SK-N-SH treated with all-trans-retinoic acid at 6 μM for 48 hours (cell line): Measurements from ENCODE around the gene CREBBP.

Source experiments
- ATAC-seq: fragments of 200-7000 bp; cut with Tn5 transposase; 3 replicates; pipeline ENCODE4 v1.9.1; 2020; ENCODE audit warnings: mild to moderate bottlenecking, moderate library complexity
- ARNTL ChIP-seq: fragments of 450-650 bp; formaldehyde crosslinking; IDR thresholded peaks from 2 replicates; pipeline ENCODE4 v1.5.0; 2020; ENCODE audit warnings: low read depth, mild to moderate bottlenecking, moderate library complexity, borderline replicate concordance
- BACH2 ChIP-seq: fragments of 250-450 bp; sonication (Bioruptor Pico); IDR thresholded peaks from 2 replicates; pipeline ENCODE4 v1.9.0; 2021; ENCODE audit warnings: mild to moderate bottlenecking, borderline replicate concordance
- CREB5 ChIP-seq: fragments of 250-450 bp; sonication (Bioruptor Pico); IDR thresholded peaks from 2 replicates; pipeline ENCODE4 v1.5.1; 2020; ENCODE audit warnings: low read depth, mild to moderate bottlenecking, moderate library complexity
- CSDC2 ChIP-seq: fragments of 250-450 bp; sonication (Bioruptor Pico); IDR thresholded peaks from 2 replicates; pipeline ENCODE4 v1.5.0; 2020; ENCODE audit warnings: mild to moderate bottlenecking, moderate library complexity
- CSRNP3 ChIP-seq: fragments of 250-450 bp; sonication (Bioruptor Pico); IDR thresholded peaks from 2 replicates; pipeline ENCODE4 v1.5.1; 2021; ENCODE audit warnings: mild to moderate bottlenecking, moderate library complexity
- ESRRG ChIP-seq: fragments of 250-450 bp; sonication (Bioruptor Pico); IDR thresholded peaks from 2 replicates; pipeline ENCODE4 v1.6.1; 2021; ENCODE audit warnings: mild to moderate bottlenecking
- GLIS3 ChIP-seq: fragments of 250-450 bp; sonication (Bioruptor Pico); IDR thresholded peaks from 2 replicates; pipeline ENCODE4 v1.5.0; 2020; ENCODE audit warnings: mild to moderate bottlenecking, moderate library complexity
- ISL1 ChIP-seq: fragments of 250-450 bp; sonication (Bioruptor Pico); IDR thresholded peaks from 2 replicates; pipeline ENCODE4 v2.1.2; 2022; ENCODE audit warnings: mild to moderate bottlenecking, moderate library complexity
- OSR1 ChIP-seq: fragments of 250-450 bp; sonication (Bioruptor Pico); IDR thresholded peaks from 2 replicates; pipeline ENCODE4 v1.8.0; 2022; ENCODE audit warnings: moderate library complexity, mild to moderate bottlenecking, inconsistent platforms
- PATZ1 ChIP-seq: fragments of 250-450 bp; sonication (Bioruptor Pico); IDR thresholded peaks from 2 replicates; pipeline ENCODE4 v1.8.0; 2020; ENCODE audit warnings: mild to moderate bottlenecking, moderate library complexity, borderline replicate concordance
- POU6F1 ChIP-seq: fragments of 250-450 bp; sonication (Bioruptor Pico); IDR thresholded peaks from 2 replicates; pipeline ENCODE4 v1.8.0; 2021; ENCODE audit warnings: low read depth, mild to moderate bottlenecking, moderate library complexity, borderline replicate concordance
- PPARA ChIP-seq: fragments of 250-450 bp; sonication (Bioruptor Pico); IDR thresholded peaks from 2 replicates; pipeline ENCODE4 v1.5.0; 2020; ENCODE audit warnings: mild to moderate bottlenecking, borderline replicate concordance
- SNAI2 ChIP-seq: fragments of 250-450 bp; sonication (Bioruptor Pico); IDR thresholded peaks from 2 replicates; pipeline ENCODE4 v1.5.0; 2020; ENCODE audit warnings: mild to moderate bottlenecking, moderate library complexity
- TCF4 ChIP-seq: fragments of 250-450 bp; sonication (Bioruptor Pico); IDR thresholded peaks from 2 replicates; pipeline ENCODE4 v1.8.0; 2021; ENCODE audit warnings: mild to moderate bottlenecking, moderate library complexity, borderline replicate concordance
- TSHZ2 ChIP-seq: fragments of 250-450 bp; sonication (Bioruptor Pico); IDR thresholded peaks from 2 replicates; pipeline ENCODE4 v1.5.0; 2020; ENCODE audit warnings: mild to moderate bottlenecking, moderate library complexity
- ZC3H10 ChIP-seq: fragments of 250-450 bp; sonication (Bioruptor Pico); IDR thresholded peaks from 2 replicates; pipeline ENCODE4 v1.5.1; 2021; ENCODE audit warnings: mild to moderate bottlenecking, moderate library complexity
- ZFP3 ChIP-seq: fragments of 250-450 bp; sonication (Bioruptor Pico); IDR thresholded peaks from 2 replicates; pipeline ENCODE4 v1.5.0; 2020; ENCODE audit warnings: mild to moderate bottlenecking, moderate library complexity
- ZFP30 ChIP-seq: fragments of 450-650 bp; formaldehyde crosslinking; IDR thresholded peaks from 2 replicates; pipeline ENCODE4 v1.5.0; 2022; ENCODE audit warnings: mild to moderate bottlenecking, moderate library complexity
- ZNF565 ChIP-seq: fragments of 450-650 bp; formaldehyde crosslinking; conservative IDR thresholded peaks from 2 replicates; pipeline ENCODE4 v1.5.0; 2020; ENCODE audit warnings: low read depth, mild to moderate bottlenecking, moderate library complexity
- ZNF70 ChIP-seq: fragments of 450-650 bp; formaldehyde crosslinking; IDR thresholded peaks from 2 replicates; pipeline ENCODE4 v1.5.0; 2020; ENCODE audit warnings: mild to moderate bottlenecking, moderate library complexity
- ZNF8 ChIP-seq: fragments of 450-650 bp; formaldehyde crosslinking; IDR thresholded peaks from 2 replicates; pipeline ENCODE4 v1.5.0; 2020; ENCODE audit warnings: mild to moderate bottlenecking, moderate library complexity

CREBBP gene

GRCh38 chr16:3761375-3762106 is 119.0 kb downstream of the CREBBP start (continued):
- no peak for TF ChIP-seq PATZ1 (CRISPR knock-in tag)
- no peak for TF ChIP-seq ZFP3 (CRISPR knock-in tag)
- TF ChIP-seq ISL1 (CRISPR knock-in tag), result no peak
- TF ChIP-seq CSDC2, result no peak

GRCh38 chr16:3760518-3760917 is 120.0 kb downstream of the CREBBP start:
- TF ChIP-seq SNAI2 (no peak), CSRNP3 (CRISPR knock-in tag) (no peak), BACH2 (CRISPR knock-in tag) (no peak), ZNF565 (CRISPR knock-in tag) (no peak), TCF4 (no peak), ZNF8 (CRISPR knock-in tag) (no peak), POU6F1 (CRISPR knock-in tag) (no peak), ZNF70 (CRISPR knock-in tag) (no peak), PATZ1 (CRISPR knock-in tag) (no peak), CSDC2 (no peak), PPARA (CRISPR knock-in tag) (no peak), TSHZ2 (no peak), GLIS3 (CRISPR knock-in tag) (no peak), ARNTL (no peak), ESRRG (CRISPR knock-in tag) (no peak), ISL1 (CRISPR knock-in tag) (no peak), OSR1 (CRISPR knock-in tag) (no peak), ZFP30 (CRISPR knock-in tag) (no peak)
- TF ChIP-seq, all 23 proteins: peak for 0
- ATAC-seq, result no peak

GRCh38 chr16:3759736-3760135 is 120.8 kb downstream of the CREBBP start:
- no peak for ATAC-seq
- TF ChIP-seq POU6F1 (CRISPR knock-in tag), result no peak
- no peak for TF ChIP-seq OSR1 (CRISPR knock-in tag)
- TF ChIP-seq ZFP3 (CRISPR knock-in tag), result no peak
- no peak for TF ChIP-seq CREB5 (CRISPR knock-in tag)
- TF ChIP-seq CSDC2, result no peak
- TF ChIP-seq ZC3H10 (CRISPR knock-in tag), result no peak
